Chondrocyte (in vitro differentiated cells): ENCODE results near the gene MRPL28. TPM values are rescaled to one million over a fixed set of nuclear protein-coding genes. Genes with fewer than 3 reads are reported as not detected.

Experiments
- DNase-seq: peaks from one replicate; pipeline ENCODE4 v3.0.0; 2021; ENCODE audit warnings: mixed read lengths, low spot score
- H3K27ac Mint-ChIP-seq: one replicate; pipeline ENCODE4 v1.8.0; 2021; ENCODE audit warnings: mild to moderate bottlenecking, moderate library complexity, mixed read lengths; ENCODE audit not compliant: unreplicated experiment
- H3K27me3 Mint-ChIP-seq: 2 replicates; pipeline ENCODE4 v1.8.0; 2021; ENCODE audit warnings: low read depth, mixed read lengths
- H3K36me3 Mint-ChIP-seq: 2 replicates; pipeline ENCODE4 v1.8.0; 2021; ENCODE audit warnings: low read depth, mixed read lengths
- H3K4me1 Mint-ChIP-seq: 2 replicates; pipeline ENCODE4 v1.8.0; 2021; ENCODE audit warnings: low read depth, mild to moderate bottlenecking, mixed read lengths
- H3K4me3 Mint-ChIP-seq: one replicate; pipeline ENCODE4 v1.8.0; 2021; ENCODE audit warnings: mild to moderate bottlenecking, moderate library complexity, mixed read lengths; ENCODE audit not compliant: unreplicated experiment
- H3K9me3 Mint-ChIP-seq: 2 replicates; pipeline ENCODE4 v1.8.0; 2021; ENCODE audit warnings: low read depth, mixed read lengths
- total RNA-seq: library from RNA; stranded (reverse); gene quantifications from 3 replicates; pipeline ENCODE4 v1.2.1, GENCODE V29; 2021
- TF ChIP-seq, protein P1 (sequence below): fragments of 200-600 bp; sonication (generic); IDR thresholded peaks from 2 replicates; pipeline ENCODE4 v1.5.0; 2021; ENCODE audit warnings: antibody characterized with exemption, mild to moderate bottlenecking, moderate library complexity

Gene MRPL28
- total RNA-seq, 1 donor from 2014 or later: 53.4 TPM

DNA sequence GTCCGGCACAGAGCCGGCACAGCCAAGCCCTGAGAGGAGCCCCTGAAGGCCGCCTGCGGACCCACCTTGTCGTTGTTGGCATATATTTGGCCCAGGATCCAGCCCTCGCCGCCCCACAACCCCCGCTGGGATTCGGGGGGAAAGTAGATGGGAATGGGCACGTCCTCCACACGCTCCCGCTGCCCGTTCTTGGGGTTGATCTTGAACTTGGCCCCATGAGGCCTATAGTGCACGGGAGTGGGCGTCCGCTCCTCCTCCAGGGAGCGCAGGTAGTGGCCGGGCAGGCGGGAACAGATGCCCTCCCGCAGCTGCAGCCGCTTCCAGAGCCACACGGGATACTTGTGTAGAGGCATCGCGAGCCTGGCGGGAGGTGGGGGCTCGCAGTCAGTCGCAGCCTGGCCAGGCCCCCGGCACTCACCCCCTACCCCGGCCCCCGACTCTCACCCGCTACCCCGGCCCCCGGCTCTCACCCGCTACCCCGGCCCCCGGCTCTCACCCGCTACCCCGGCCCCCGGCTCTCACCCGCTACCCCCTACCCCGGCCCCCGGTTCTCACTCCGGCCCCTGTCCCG lies 387 bp downstream of the MRPL28 start:
- Mint-ChIP-seq H3K4me3 (peak overlapping the region; percentile 75), H3K9me3 (no peaks in the 10 kb centered on the region), H3K27ac (no peak overlapping the region), H3K4me1 (peaks cover 11% of the 10 kb centered on the region), H3K36me3 (peaks cover 9% of the 10 kb centered on the region), H3K27me3 (no peaks in the 10 kb centered on the region)
- DNase-seq: peak; percentile 90
- TF ChIP-seq, protein P1, sequence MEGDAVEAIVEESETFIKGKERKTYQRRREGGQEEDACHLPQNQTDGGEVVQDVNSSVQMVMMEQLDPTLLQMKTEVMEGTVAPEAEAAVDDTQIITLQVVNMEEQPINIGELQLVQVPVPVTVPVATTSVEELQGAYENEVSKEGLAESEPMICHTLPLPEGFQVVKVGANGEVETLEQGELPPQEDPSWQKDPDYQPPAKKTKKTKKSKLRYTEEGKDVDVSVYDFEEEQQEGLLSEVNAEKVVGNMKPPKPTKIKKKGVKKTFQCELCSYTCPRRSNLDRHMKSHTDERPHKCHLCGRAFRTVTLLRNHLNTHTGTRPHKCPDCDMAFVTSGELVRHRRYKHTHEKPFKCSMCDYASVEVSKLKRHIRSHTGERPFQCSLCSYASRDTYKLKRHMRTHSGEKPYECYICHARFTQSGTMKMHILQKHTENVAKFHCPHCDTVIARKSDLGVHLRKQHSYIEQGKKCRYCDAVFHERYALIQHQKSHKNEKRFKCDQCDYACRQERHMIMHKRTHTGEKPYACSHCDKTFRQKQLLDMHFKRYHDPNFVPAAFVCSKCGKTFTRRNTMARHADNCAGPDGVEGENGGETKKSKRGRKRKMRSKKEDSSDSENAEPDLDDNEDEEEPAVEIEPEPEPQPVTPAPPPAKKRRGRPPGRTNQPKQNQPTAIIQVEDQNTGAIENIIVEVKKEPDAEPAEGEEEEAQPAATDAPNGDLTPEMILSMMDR: no peak

DNA sequence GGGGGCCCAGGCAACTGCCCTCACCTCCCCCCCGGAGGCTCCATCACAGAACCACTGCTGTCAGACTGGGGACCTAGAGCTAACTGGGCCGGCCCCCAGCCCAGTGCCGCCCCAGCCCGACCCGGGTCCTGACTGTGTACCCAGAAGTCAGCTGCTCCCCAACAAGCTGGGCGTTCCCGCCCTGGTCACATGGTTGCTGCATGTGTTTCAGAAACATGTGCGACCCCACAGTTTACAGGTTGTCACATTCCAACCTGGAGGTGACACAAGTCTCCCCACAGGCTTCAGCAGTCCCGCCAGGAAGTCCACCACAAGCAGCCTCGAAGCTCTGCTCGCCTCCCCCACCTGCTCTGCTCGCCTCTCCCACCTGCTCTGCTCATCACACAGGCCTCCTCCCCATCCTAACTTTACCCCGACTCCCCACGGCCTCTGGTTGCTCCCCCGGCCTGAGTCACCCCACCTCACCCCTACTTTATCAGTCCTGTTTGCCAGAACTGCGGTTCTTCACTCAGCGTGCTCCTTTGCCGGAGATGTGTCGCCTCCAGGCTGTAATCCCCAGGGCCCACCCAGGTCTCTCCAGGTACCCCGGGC lies 968 bp downstream of the MRPL28 start:
- H3K27ac Mint-ChIP-seq: no peak overlapping the region
- peaks cover 9% of the 10 kb centered on the region for H3K36me3 Mint-ChIP-seq
- DNase-seq: no peak

GRCh38 chr16:368388-369158 lies 1.8 kb downstream of the MRPL28 start:
- no peaks in the 10 kb centered on the region for H3K27me3 Mint-ChIP-seq
- TF ChIP-seq, protein P1: no peak
- no peaks in the 10 kb centered on the region for H3K9me3 Mint-ChIP-seq
- no peak overlapping the region for H3K27ac Mint-ChIP-seq
- H3K4me3 Mint-ChIP-seq: no peak overlapping the region
- peak; percentile 92 for DNase-seq
- H3K36me3 Mint-ChIP-seq: peaks cover 9% of the 10 kb centered on the region
- H3K4me1 Mint-ChIP-seq: peaks cover 11% of the 10 kb centered on the region

More for the DNA sequence above, 968 bp downstream of the MRPL28 start:
- Mint-ChIP-seq H3K4me3 (peak overlapping the region; percentile 62), H3K4me1 (peaks cover 11% of the 10 kb centered on the region), H3K27me3 (no peaks in the 10 kb centered on the region), H3K9me3 (no peaks in the 10 kb centered on the region)
- TF ChIP-seq, protein P1: no peak

- Mint-ChIP-seq H3K4me1 (peaks cover 11% of the 10 kb centered on the region), H3K27ac (no peak overlapping the region), H3K9me3 (no peaks in the 10 kb centered on the region), H3K27me3 (no peaks in the 10 kb centered on the region), H3K36me3 (peaks cover 5% of the 10 kb centered on the region), H3K4me3 (no peak overlapping the region)
- DNase-seq: peak; percentile 83
- TF ChIP-seq, protein P1: no peak
These were observed 2.9 kb downstream of the MRPL28 start for GRCh38 chr16:367333-367903.

DNA sequence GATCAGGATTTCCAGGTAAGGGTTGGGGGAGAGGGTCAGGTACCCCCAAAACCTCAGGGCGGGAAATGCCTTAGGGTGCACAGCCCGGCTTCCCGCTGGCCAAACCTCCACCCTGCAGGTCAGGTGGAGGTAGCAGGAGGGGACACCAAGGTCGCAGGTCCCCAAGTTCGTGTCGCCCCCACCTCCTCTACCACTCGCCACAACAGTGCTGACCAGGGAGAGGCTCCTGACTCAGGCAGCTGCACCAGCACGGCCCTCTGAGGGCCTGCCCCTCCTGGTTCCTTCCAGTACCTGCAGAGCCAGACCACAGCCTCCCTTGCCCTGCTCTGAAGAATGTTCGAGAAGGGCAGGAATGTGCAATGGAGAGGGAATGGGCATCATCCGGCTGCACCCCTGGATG lies 3.9 kb downstream of the MRPL28 start:
- Mint-ChIP-seq H3K9me3 (no peaks in the 10 kb centered on the region), H3K4me3 (no peak overlapping the region), H3K36me3 (peaks cover 5% of the 10 kb centered on the region), H3K4me1 (peaks cover 16% of the 10 kb centered on the region), H3K27ac (no peak overlapping the region), H3K27me3 (no peaks in the 10 kb centered on the region)
- no peak for DNase-seq
- TF ChIP-seq, protein P1: no peak
